Measurements from ENCODE around the gene BBS7.

The BBS7 gene

GRCh38 chr4:121791481-121791880 lies 78.8 kb downstream of the BBS7 start:
- DNase-seq (ENCODE audit: low spot score) = no peak

- no peak for DNase-seq (ENCODE audit: low spot score)
These were observed 79.3 kb downstream of the BBS7 start for GRCh38 chr4:121790976-121791375.

- no peak for DNase-seq (ENCODE audit: low spot score)
These were observed 80.1 kb downstream of the BBS7 start for GRCh38 chr4:121789960-121790829.

GRCh38 chr4:121789455-121789854 lies 80.8 kb downstream of the BBS7 start:
- DNase-seq (ENCODE audit: low spot score) = no peak

- DNase-seq (ENCODE audit: low spot score) = no peak
These were observed 81.4 kb downstream of the BBS7 start for GRCh38 chr4:121788896-121789295.

GRCh38 chr4:121786221-121786620 lies 84.1 kb downstream of the BBS7 start:
- no peak for DNase-seq (ENCODE audit: low spot score)

- no peak for DNase-seq (ENCODE audit: low spot score)
These were observed 84.8 kb downstream of the BBS7 start for GRCh38 chr4:121785479-121785878.

- DNase-seq (ENCODE audit: low spot score) = no peak
These were observed 85.3 kb downstream of the BBS7 start for GRCh38 chr4:121784975-121785374.

GRCh38 chr4:121784401-121784800 lies 85.9 kb downstream of the BBS7 start:
- no peak for DNase-seq (ENCODE audit: low spot score)

- DNase-seq (ENCODE audit: low spot score) = no peak
These were observed 87.1 kb downstream of the BBS7 start for GRCh38 chr4:121783210-121783609.

- no peak for DNase-seq (ENCODE audit: low spot score)
These were observed 91.2 kb downstream of the BBS7 start for GRCh38 chr4:121778991-121779628.

- DNase-seq (ENCODE audit: low spot score) = no peak
These were observed 92.6 kb downstream of the BBS7 start for GRCh38 chr4:121777625-121778024.

GRCh38 chr4:121776610-121777401 lies 93.5 kb downstream of the BBS7 start:
- DNase-seq (ENCODE audit: low spot score) = no peak
